ENCODE measurements around the gene DNMT3A. TPM values are rescaled to one million over a fixed set of nuclear protein-coding genes. Genes with fewer than 3 reads are reported as not detected.
A peak's percentile ranks its signal among the peaks of the same experiment; 100 is the strongest.

DNMT3A gene
- total RNA-seq, 2 experiments from 2014 or later: 59.9 to 70.1 TPM

DNA sequence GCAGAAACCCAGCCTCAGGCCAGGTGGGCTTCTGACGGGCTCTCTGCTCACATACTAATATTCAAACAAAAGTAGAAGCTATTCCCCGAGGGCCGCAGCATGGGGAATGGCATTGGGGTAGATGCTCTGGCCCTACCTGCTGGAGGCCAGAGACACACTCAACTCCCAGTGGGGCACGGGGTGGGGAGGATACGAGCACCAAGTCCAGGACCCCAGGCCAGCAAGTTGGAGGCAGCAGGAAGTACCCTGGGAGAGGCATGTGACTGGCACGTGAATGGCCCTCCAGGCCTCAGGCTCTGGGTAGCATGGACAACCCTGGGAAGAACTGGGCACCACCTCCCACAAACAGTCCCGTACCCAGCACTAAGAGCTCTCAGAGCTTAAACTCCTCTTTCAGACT is 3.8 kb downstream of the DNMT3A start:
- no peaks in the 10 kb centered on the region for H3K36me3 Mint-ChIP-seq
- H3K27me3 Mint-ChIP-seq: no peaks in the 10 kb centered on the region
- DNase-seq (no peak), ATAC-seq (no peak)
- H3K9me3 Mint-ChIP-seq (ENCODE audit: low read depth): no peaks in the 10 kb centered on the region
- no peak overlapping the region for H3K27ac Mint-ChIP-seq
- no peak overlapping the region for H3K4me3 Mint-ChIP-seq
- H3K4me1 Mint-ChIP-seq: peaks cover 55% of the 10 kb centered on the region
- CTCF ChIA-PET: interaction anchor here (1.4 to 4.0 kb wide), 3 partner anchors 9 to 25 kb away, joined by 3 to 16 read pairs (median 6); no protein-coding TSS in a partner anchor

- ATAC-seq: no peak
- peaks cover 54% of the 10 kb centered on the region for H3K4me1 Mint-ChIP-seq
- DNase-seq: no peak
- H3K36me3 Mint-ChIP-seq: no peaks in the 10 kb centered on the region
- no peak overlapping the region for H3K27ac Mint-ChIP-seq
- no peaks in the 10 kb centered on the region for H3K9me3 Mint-ChIP-seq (ENCODE audit: low read depth)
- H3K4me3 Mint-ChIP-seq: no peak overlapping the region
- CTCF ChIA-PET: interaction anchor here (1.3 to 4.0 kb wide), 4 partner anchors 9 to 25 kb away, joined by 3 to 16 read pairs (median 4); no protein-coding TSS in a partner anchor
- H3K27me3 Mint-ChIP-seq: no peaks in the 10 kb centered on the region
These were observed 4.4 kb downstream of the DNMT3A start for GRCh38 chr2:25337276-25337675.

DNA sequence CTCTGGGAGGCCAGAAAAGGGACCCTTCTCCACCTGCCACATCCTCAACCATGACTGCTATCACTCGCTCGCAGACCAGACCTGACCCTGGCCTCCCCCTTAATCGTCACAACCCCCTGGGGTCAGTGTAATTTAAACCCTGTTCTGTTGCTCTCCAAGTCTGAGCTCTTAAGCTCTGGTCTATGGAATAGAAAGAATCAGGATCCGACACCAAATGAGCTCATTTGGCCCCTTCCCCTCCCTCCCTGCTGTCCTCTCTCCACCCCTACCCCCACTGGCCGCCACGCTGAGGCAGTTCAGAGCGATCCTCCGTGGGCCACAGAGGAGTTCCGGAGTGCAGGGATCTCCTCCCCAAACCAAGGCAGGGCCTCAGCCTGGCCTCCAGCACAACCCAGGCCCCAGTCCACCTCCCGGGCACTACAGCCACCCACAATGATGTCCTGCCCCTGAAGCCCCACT is 5.3 kb downstream of the DNMT3A start:
- Mint-ChIP-seq H3K36me3 (no peaks in the 10 kb centered on the region), H3K27me3 (no peaks in the 10 kb centered on the region), H3K4me3 (no peak overlapping the region), H3K9me3 (ENCODE audit: low read depth) (no peaks in the 10 kb centered on the region), H3K4me1 (peaks cover 59% of the 10 kb centered on the region), H3K27ac (no peak overlapping the region)
- DNase-seq (no peak), ATAC-seq (no peak)
- CTCF ChIA-PET: interaction anchor here (1.0 to 3.1 kb wide), 6 partner anchors 13 to 42 kb away, joined by 3 to 15 read pairs (median 4); no protein-coding TSS in a partner anchor

GRCh38 chr2:25335971-25336370 is 5.8 kb downstream of the DNMT3A start:
- CTCF ChIA-PET: interaction anchor here (1.0 to 3.1 kb wide), 7 partner anchors 12 to 59 kb away, joined by 3 to 15 read pairs (median 4); no protein-coding TSS in a partner anchor
- Mint-ChIP-seq H3K4me1 (peaks cover 59% of the 10 kb centered on the region), H3K36me3 (no peaks in the 10 kb centered on the region), H3K4me3 (no peak overlapping the region), H3K9me3 (ENCODE audit: low read depth) (no peaks in the 10 kb centered on the region), H3K27ac (no peak overlapping the region), H3K27me3 (no peaks in the 10 kb centered on the region)
- ATAC-seq (no peak), DNase-seq (no peak)

DNA sequence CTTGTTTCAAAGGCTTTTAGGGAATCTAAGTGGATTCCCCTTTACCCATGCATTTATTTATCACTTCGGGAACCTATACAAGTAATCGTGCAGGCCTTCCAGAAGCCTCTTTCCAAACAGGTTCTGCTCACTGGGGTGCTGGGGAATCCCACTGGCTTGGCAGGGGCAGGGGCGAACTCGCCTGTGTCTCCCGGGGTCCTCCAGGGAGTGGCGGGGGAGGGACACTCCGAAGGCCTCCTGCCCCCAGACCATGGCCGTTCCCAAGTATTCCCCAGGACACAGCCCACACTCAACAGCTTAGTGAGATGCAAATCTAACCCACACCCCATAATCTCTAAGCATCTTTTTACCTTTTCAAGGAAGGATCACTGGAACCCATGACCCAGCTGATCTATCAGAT is 6.5 kb downstream of the DNMT3A start:
- Mint-ChIP-seq H3K36me3 (no peaks in the 10 kb centered on the region), H3K27me3 (no peaks in the 10 kb centered on the region), H3K9me3 (ENCODE audit: low read depth) (no peaks in the 10 kb centered on the region), H3K4me3 (no peak overlapping the region), H3K27ac (no peak overlapping the region), H3K4me1 (peaks cover 59% of the 10 kb centered on the region)
- no peak for DNase-seq
- CTCF ChIA-PET: interaction anchor here (0.5 to 3.1 kb wide), 6 partner anchors 12 to 233 kb away, joined by 3 to 15 read pairs (median 5); no protein-coding TSS in a partner anchor
- ATAC-seq: no peak

GRCh38 chr2:25334482-25334881 is 7.2 kb downstream of the DNMT3A start:
- peak overlapping the region; percentile 66 for H3K27ac Mint-ChIP-seq
- peaks cover 59% of the 10 kb centered on the region for H3K4me1 Mint-ChIP-seq
- no peak for ATAC-seq
- no peak for DNase-seq
- CTCF ChIA-PET: interaction anchor here (0.9 to 3.1 kb wide), 8 partner anchors 8 to 58 kb away, joined by 3 to 15 read pairs (median 7); partner anchors contain the start of gene DNMT3A
- H3K27me3 Mint-ChIP-seq: no peaks in the 10 kb centered on the region
- H3K9me3 Mint-ChIP-seq (ENCODE audit: low read depth): no peaks in the 10 kb centered on the region
- peaks cover 2% of the 10 kb centered on the region for H3K36me3 Mint-ChIP-seq
- H3K4me3 Mint-ChIP-seq: no peak overlapping the region

- peaks cover 58% of the 10 kb centered on the region for H3K4me1 Mint-ChIP-seq
- H3K27me3 Mint-ChIP-seq: no peaks in the 10 kb centered on the region
- CTCF ChIA-PET: interaction anchor here (0.9 to 3.1 kb wide), 9 partner anchors 9 to 57 kb away, joined by 3 to 15 read pairs (median 6); partner anchors contain the start of gene DNMT3A
- ATAC-seq (peak; percentile 57), DNase-seq (no peak)
- H3K27ac Mint-ChIP-seq: no peak overlapping the region
- no peak overlapping the region for H3K4me3 Mint-ChIP-seq
- peaks cover 2% of the 10 kb centered on the region for H3K36me3 Mint-ChIP-seq
- H3K9me3 Mint-ChIP-seq (ENCODE audit: low read depth): no peaks in the 10 kb centered on the region
These were observed 7.7 kb downstream of the DNMT3A start for GRCh38 chr2:25333981-25334380.

- DNase-seq (no peak), ATAC-seq (no peak)
- H3K9me3 Mint-ChIP-seq (ENCODE audit: low read depth): peaks cover under 1% of the 10 kb centered on the region
- H3K4me3 Mint-ChIP-seq: no peak overlapping the region
- no peak overlapping the region for H3K27ac Mint-ChIP-seq
- peaks cover 8% of the 10 kb centered on the region for H3K36me3 Mint-ChIP-seq
- CTCF ChIA-PET: interaction anchor here (0.9 to 3.1 kb wide), 5 partner anchors 10 to 55 kb away, joined by 4 to 11 read pairs (median 5); partner anchors contain the start of gene DNMT3A
- H3K27me3 Mint-ChIP-seq: no peaks in the 10 kb centered on the region
- peaks cover 46% of the 10 kb centered on the region for H3K4me1 Mint-ChIP-seq
These were observed 9.2 kb downstream of the DNMT3A start for GRCh38 chr2:25332571-25332970.

DNA sequence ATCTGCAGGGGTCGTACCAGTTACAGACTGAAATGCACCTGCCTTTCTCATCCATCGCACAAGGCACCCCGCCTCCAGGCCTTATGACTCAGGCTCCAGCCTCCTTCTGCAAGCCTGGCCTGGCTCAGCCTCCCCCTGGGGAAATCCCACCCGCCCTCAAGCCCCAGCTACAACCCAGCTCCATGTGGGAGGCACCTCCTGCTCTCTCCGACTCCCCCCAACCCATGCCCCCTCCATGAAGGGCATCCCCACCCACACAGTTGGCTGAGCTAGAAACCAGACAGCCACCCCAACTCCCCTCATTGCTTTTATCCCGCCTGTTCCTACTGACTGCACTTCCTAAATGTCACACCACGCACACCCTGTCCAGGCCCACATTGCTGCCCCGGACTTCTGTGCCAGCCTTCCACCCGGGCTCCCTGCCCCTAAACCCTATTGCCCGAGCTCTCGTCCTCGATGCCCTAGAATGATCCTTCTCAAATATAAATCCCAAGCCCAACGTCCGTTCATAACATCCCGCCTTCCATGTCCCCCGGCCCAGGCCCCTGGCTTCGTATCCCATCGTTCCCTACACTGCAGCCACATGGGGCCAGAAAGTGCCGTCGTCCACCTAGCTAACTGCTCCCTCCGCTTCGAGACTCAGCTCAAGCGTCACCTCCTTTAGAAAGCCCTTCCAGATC is 9.9 kb downstream of the DNMT3A start:
- no peak for DNase-seq
- no peak overlapping the region for H3K27ac Mint-ChIP-seq
- peaks cover 38% of the 10 kb centered on the region for H3K4me1 Mint-ChIP-seq
- no peak for ATAC-seq
- CTCF ChIA-PET: interaction anchor here (0.9 to 3.1 kb wide), 6 partner anchors 10 to 54 kb away, joined by 3 to 11 read pairs (median 4); no protein-coding TSS in a partner anchor
- H3K9me3 Mint-ChIP-seq (ENCODE audit: low read depth): peaks cover 4% of the 10 kb centered on the region
- no peak overlapping the region for H3K4me3 Mint-ChIP-seq
- H3K36me3 Mint-ChIP-seq: peaks cover 15% of the 10 kb centered on the region
- no peaks in the 10 kb centered on the region for H3K27me3 Mint-ChIP-seq

DNA sequence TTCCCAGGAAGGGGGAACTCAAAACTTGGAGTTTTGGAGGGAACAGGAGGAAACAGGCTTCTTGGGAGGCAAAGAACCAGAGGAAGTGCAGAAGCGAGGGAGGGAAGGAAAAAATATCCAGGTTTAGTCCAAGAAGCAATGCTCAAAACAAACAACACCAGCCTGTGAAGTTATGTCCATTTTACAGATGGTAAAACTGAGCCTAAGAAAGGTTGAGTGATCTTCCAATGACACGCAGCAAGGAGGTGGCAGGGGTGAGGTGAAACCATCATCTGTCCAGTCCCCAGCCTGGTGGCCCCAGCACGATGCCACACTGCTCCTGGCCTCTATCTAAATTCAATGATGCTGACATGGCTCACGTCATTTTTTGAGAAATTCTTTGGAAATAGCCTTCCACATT is 10.8 kb downstream of the DNMT3A start:
- Mint-ChIP-seq H3K27me3 (no peaks in the 10 kb centered on the region), H3K36me3 (peaks cover 23% of the 10 kb centered on the region), H3K9me3 (ENCODE audit: low read depth) (peaks cover 7% of the 10 kb centered on the region), H3K4me3 (no peak overlapping the region), H3K4me1 (peaks cover 33% of the 10 kb centered on the region), H3K27ac (no peak overlapping the region)
- ATAC-seq (no peak), DNase-seq (no peak)
- CTCF ChIA-PET: interaction anchor here (0.9 to 1.5 kb wide), 3 partner anchors 9 to 45 kb away, joined by 3 to 5 read pairs (median 4); no protein-coding TSS in a partner anchor

- ATAC-seq (no peak), DNase-seq (no peak)
- CTCF ChIA-PET: interaction anchor here (1.5 kb wide), 1 partner anchor 21 kb away, joined by 3 read pairs; no protein-coding TSS in a partner anchor
- H3K36me3 Mint-ChIP-seq: peaks cover 27% of the 10 kb centered on the region
- peaks cover 28% of the 10 kb centered on the region for H3K4me1 Mint-ChIP-seq
- peaks cover 10% of the 10 kb centered on the region for H3K9me3 Mint-ChIP-seq (ENCODE audit: low read depth)
- H3K4me3 Mint-ChIP-seq: no peak overlapping the region
- H3K27ac Mint-ChIP-seq: no peak overlapping the region
- no peaks in the 10 kb centered on the region for H3K27me3 Mint-ChIP-seq
These were observed 11.5 kb downstream of the DNMT3A start for GRCh38 chr2:25330273-25330672.

GRCh38 chr2:25328152-25329085 is 13.3 kb downstream of the DNMT3A start:
- Mint-ChIP-seq H3K27ac (no peak overlapping the region), H3K36me3 (peaks cover 27% of the 10 kb centered on the region), H3K4me3 (no peak overlapping the region), H3K4me1 (peaks cover 25% of the 10 kb centered on the region), H3K9me3 (ENCODE audit: low read depth) (peaks cover 10% of the 10 kb centered on the region), H3K27me3 (no peaks in the 10 kb centered on the region)
- CTCF ChIA-PET: interaction anchor here (1.2 to 3.1 kb wide), 5 partner anchors 9 to 51 kb away, joined by 3 to 8 read pairs (median 4); no protein-coding TSS in a partner anchor
- DNase-seq (no peak), ATAC-seq (no peak)
